GM06990 (cell line): Measurements from ENCODE around the gene SLC16A1.

Experiments
- DNase-seq: peaks from one replicate; pipeline ENCODE4 v3.0.0-alpha.2; 2011; ENCODE audit not compliant: insufficient read length; ENCODE audit errors: extremely low read depth
- H3K27me3 ChIP-seq: replicated peaks from 2 replicates; pipeline ENCODE4 v1.6.0; 2011; ENCODE audit warnings: low read length; ENCODE audit not compliant: control insufficient read depth, insufficient read depth
- H3K36me3 ChIP-seq: 2 replicates; pipeline ENCODE4 v1.5.1; 2011; ENCODE audit warnings: low read length; ENCODE audit not compliant: control insufficient read depth, insufficient read depth
- H3K4me3 ChIP-seq: replicated peaks from 2 replicates; pipeline ENCODE4 v1.5.1; 2011; ENCODE audit warnings: low read depth, mild to moderate bottlenecking, control low read depth, low read length
- TF ChIP-seq, protein P1 (sequence below): IDR thresholded peaks from 2 replicates; pipeline ENCODE4 v1.5.1; 2011; ENCODE audit warnings: low read length, control low read depth, mild to moderate bottlenecking, inconsistent platforms; ENCODE audit not compliant: insufficient read depth, poor library complexity, severe bottlenecking

SLC16A1 gene

GRCh38 chr1:112882271-112882744 lies 73.7 kb downstream of the SLC16A1 start:
- no peaks in the 10 kb centered on the region for H3K36me3 ChIP-seq
- TF ChIP-seq, protein P1, sequence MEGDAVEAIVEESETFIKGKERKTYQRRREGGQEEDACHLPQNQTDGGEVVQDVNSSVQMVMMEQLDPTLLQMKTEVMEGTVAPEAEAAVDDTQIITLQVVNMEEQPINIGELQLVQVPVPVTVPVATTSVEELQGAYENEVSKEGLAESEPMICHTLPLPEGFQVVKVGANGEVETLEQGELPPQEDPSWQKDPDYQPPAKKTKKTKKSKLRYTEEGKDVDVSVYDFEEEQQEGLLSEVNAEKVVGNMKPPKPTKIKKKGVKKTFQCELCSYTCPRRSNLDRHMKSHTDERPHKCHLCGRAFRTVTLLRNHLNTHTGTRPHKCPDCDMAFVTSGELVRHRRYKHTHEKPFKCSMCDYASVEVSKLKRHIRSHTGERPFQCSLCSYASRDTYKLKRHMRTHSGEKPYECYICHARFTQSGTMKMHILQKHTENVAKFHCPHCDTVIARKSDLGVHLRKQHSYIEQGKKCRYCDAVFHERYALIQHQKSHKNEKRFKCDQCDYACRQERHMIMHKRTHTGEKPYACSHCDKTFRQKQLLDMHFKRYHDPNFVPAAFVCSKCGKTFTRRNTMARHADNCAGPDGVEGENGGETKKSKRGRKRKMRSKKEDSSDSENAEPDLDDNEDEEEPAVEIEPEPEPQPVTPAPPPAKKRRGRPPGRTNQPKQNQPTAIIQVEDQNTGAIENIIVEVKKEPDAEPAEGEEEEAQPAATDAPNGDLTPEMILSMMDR: no peak
- no peak for DNase-seq
- no peak overlapping the region for H3K4me3 ChIP-seq
- H3K27me3 ChIP-seq: no peaks in the 10 kb centered on the region

- Histone ChIP-seq H3K36me3 (no peaks in the 10 kb centered on the region), H3K4me3 (no peak overlapping the region), H3K27me3 (no peaks in the 10 kb centered on the region)
- DNase-seq: no peak
- TF ChIP-seq, protein P1: no peak
These were observed 74.3 kb downstream of the SLC16A1 start for GRCh38 chr1:112881742-112882127.

DNA sequence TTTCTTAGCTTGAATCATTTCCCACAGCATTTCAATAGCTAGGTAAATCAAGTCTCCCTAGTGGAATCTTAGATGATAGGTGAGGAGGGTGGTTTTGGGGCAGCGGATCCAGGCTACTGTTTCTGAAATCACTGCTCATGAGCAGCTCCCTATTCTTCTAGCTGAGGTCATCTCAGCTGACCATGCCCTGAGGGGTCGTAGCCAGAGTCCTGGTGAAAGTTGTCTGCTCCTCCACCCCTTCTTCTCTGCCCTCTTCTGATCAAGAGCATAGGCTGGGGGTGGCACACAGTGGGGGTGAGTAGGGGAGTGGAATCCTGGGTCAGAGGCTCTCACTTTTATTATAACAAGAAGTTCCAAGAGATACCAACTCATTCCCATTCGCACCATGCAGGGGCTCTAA lies 76.2 kb downstream of the SLC16A1 start:
- DNase-seq: no peak
- H3K36me3 ChIP-seq: no peaks in the 10 kb centered on the region
- no peaks in the 10 kb centered on the region for H3K27me3 ChIP-seq
- H3K4me3 ChIP-seq: no peak overlapping the region
- TF ChIP-seq, protein P1: no peak

DNA sequence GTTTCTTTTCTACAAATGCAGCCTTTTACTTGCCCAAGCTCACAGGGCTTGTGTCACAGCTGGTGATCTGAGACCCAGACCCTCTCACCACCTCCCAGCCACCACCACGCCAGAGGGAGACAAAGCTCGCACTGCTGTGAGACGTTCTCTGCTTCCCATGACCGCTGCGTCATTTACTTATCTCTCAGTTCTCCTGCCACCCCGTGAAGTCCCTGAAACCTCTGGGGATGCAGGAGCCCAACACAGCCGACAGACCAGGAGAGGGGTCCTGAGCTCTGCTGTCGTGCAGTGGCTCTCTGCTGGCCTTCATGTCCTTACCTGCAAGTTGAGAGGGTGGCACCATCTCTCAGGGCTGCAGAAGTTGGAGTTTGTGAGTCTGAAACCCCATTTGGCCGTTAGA lies 77.7 kb downstream of the SLC16A1 start:
- no peaks in the 10 kb centered on the region for H3K36me3 ChIP-seq
- DNase-seq: no peak
- H3K4me3 ChIP-seq: no peak overlapping the region
- TF ChIP-seq, protein P1: peak; percentile 21
- no peaks in the 10 kb centered on the region for H3K27me3 ChIP-seq

DNA sequence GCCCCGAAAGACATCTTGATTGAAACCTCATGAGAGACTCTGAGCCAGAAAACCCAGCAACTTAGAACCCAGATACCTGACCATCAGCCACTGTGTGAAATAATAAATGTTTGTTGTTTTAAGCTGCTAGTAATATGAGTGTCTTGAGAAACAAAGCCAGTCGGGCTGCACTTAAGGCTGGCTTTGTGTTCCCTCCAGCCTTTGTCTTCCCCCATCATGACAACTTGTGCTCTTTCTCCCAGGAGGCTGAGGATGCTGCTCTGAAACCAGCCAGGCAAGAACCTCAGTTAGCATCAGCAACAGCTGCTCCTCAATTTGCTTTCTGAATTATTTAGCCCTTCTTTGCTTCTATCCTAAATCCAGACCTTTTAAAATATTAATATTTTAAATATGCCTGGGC lies 78.2 kb downstream of the SLC16A1 start:
- no peak overlapping the region for H3K4me3 ChIP-seq
- TF ChIP-seq, protein P1: no peak
- DNase-seq: no peak
- no peaks in the 10 kb centered on the region for H3K27me3 ChIP-seq
- no peaks in the 10 kb centered on the region for H3K36me3 ChIP-seq

GRCh38 chr1:112876315-112876714 lies 79.7 kb downstream of the SLC16A1 start:
- H3K27me3 ChIP-seq: no peaks in the 10 kb centered on the region
- DNase-seq: no peak
- TF ChIP-seq, protein P1: no peak
- no peaks in the 10 kb centered on the region for H3K36me3 ChIP-seq
- no peak overlapping the region for H3K4me3 ChIP-seq
